Glutamatergic neuron (in vitro differentiated cells): ENCODE measurements around the gene CCDC93. TPM values are rescaled to one million over a fixed set of nuclear protein-coding genes. Genes with fewer than 3 reads are reported as not detected.
"Not testable (repeated sequence)": the region's sequence is repeated elsewhere in the genome, so short reads cannot be mapped to it uniquely, and the experiment has no call there.

Experiments used
- DNase-seq: peaks from one replicate; pipeline ENCODE4 v3.0.0; 2022
- H3K27ac Mint-ChIP-seq: one replicate; pipeline ENCODE4 v1.8.0; 2020; ENCODE audit warnings: mild to moderate bottlenecking, mixed read lengths, inconsistent platforms; ENCODE audit not compliant: unreplicated experiment
- H3K27me3 Mint-ChIP-seq: one replicate; pipeline ENCODE4 v1.8.0; 2020; ENCODE audit warnings: mild to moderate bottlenecking, moderate library complexity, mixed read lengths, inconsistent platforms; ENCODE audit not compliant: unreplicated experiment
- H3K36me3 Mint-ChIP-seq: one replicate; pipeline ENCODE4 v1.8.0; 2020; ENCODE audit warnings: mild to moderate bottlenecking, mixed read lengths, inconsistent platforms; ENCODE audit not compliant: unreplicated experiment
- H3K4me1 Mint-ChIP-seq: one replicate; pipeline ENCODE4 v1.8.0; 2020; ENCODE audit warnings: mild to moderate bottlenecking, low read depth, mixed read lengths, inconsistent platforms; ENCODE audit not compliant: unreplicated experiment
- H3K4me3 Mint-ChIP-seq: one replicate; pipeline ENCODE4 v1.8.0; 2020; ENCODE audit warnings: mild to moderate bottlenecking, mixed read lengths, inconsistent platforms; ENCODE audit not compliant: unreplicated experiment
- H3K9me3 Mint-ChIP-seq: one replicate; pipeline ENCODE4 v1.8.0; 2020; ENCODE audit warnings: mild to moderate bottlenecking, moderate library complexity, mixed read lengths, inconsistent platforms; ENCODE audit not compliant: unreplicated experiment
- total RNA-seq: library from RNA; stranded (reverse); fragmentation: NEBNext Ultra II Directional; extraction: Animal tissue kit (Norgen Biotek cat#: 25700); gene quantifications from one replicate; pipeline ENCODE4 v1.2.1, GENCODE V29; 2021; ENCODE audit not compliant: unreplicated experiment
- TF ChIP-seq, protein P1 (sequence below): fragments of 200-600 bp; sonication (generic); IDR thresholded peaks from one replicate; pipeline ENCODE4 v1.5.0; 2021; ENCODE audit not compliant: partially characterized antibody, unreplicated experiment

The CCDC93 gene
- total RNA-seq, 1 donor from 2014 or later, result 32.6 TPM

DNA sequence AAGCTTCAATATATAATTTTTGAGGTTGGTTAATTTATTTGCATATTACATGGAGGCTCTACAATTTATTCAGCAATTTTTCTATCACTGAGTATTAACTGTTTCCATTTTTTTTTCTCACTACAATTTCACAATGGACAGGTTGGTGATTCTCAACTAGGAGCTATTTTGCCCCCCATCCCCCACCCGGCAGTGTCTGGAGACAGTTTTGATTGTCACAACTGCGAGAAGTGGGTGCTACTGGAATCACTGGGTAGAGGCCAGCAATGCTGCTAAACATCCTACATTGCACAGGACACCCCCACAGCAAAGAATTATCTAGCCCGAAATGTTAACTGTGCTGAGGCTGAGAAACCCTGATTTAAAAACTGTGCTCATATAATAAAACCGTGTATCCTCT lies 82.6 kb downstream of the CCDC93 start:
- Mint-ChIP-seq H3K27ac (no peak overlapping the region), H3K9me3 (no peaks in the 10 kb centered on the region), H3K27me3 (no peaks in the 10 kb centered on the region), H3K36me3 (no peaks in the 10 kb centered on the region), H3K4me1 (peaks cover 5% of the 10 kb centered on the region), H3K4me3 (no peak overlapping the region)
- TF ChIP-seq, protein P1, sequence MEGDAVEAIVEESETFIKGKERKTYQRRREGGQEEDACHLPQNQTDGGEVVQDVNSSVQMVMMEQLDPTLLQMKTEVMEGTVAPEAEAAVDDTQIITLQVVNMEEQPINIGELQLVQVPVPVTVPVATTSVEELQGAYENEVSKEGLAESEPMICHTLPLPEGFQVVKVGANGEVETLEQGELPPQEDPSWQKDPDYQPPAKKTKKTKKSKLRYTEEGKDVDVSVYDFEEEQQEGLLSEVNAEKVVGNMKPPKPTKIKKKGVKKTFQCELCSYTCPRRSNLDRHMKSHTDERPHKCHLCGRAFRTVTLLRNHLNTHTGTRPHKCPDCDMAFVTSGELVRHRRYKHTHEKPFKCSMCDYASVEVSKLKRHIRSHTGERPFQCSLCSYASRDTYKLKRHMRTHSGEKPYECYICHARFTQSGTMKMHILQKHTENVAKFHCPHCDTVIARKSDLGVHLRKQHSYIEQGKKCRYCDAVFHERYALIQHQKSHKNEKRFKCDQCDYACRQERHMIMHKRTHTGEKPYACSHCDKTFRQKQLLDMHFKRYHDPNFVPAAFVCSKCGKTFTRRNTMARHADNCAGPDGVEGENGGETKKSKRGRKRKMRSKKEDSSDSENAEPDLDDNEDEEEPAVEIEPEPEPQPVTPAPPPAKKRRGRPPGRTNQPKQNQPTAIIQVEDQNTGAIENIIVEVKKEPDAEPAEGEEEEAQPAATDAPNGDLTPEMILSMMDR, result no peak
- DNase-seq, result no peak

DNA sequence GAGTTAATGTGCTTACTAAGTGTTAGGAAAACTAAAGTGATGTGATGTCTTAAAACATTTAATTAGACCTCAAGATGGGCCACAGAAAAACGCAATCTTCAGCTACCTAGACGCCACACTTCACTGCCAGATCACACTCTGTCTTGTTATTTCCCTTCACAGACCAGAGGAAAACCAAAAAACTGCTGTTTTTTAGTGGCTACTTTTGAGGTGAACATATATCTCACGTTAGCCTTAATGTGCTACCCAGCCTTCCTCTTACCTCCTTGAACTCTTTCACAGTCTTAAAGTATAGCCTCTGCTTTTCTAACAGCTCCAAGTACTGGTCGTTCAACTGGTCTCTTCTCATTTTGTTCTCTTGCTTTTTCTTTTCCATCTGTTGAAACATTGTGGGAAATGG lies 83.1 kb downstream of the CCDC93 start:
- TF ChIP-seq, protein P1, result no peak
- no peak for DNase-seq
- H3K4me3 Mint-ChIP-seq, result no peak overlapping the region
- peaks cover 3% of the 10 kb centered on the region for H3K4me1 Mint-ChIP-seq
- peaks cover under 1% of the 10 kb centered on the region for H3K27me3 Mint-ChIP-seq
- no peaks in the 10 kb centered on the region for H3K9me3 Mint-ChIP-seq
- H3K27ac Mint-ChIP-seq, result no peak overlapping the region
- no peaks in the 10 kb centered on the region for H3K36me3 Mint-ChIP-seq

DNA sequence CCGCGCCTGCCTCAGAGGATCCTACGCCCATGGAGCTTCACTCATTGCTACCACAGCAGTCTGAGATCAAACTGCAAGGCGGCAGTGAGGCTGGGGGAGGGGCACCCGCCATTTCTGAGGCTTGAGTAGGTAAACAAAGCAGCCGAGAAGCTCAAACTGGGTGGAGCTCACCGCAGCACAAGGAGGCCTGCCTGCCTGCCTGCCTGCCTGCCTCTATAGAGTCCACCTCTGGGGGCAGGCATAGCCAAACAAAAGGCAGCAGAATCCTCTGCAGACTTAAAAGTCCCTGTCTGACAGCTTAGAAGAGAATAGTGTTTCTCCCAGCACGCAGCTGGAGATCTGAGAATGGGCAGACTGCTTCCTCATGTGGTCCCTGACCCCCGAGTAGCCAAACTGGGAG lies 90.4 kb downstream of the CCDC93 start:
- not testable (repeated sequence) for H3K9me3 Mint-ChIP-seq, H3K27me3 Mint-ChIP-seq, H3K4me3 Mint-ChIP-seq, H3K27ac Mint-ChIP-seq, DNase-seq, H3K4me1 Mint-ChIP-seq
- peaks cover 15% of the 10 kb centered on the region for H3K36me3 Mint-ChIP-seq

DNA sequence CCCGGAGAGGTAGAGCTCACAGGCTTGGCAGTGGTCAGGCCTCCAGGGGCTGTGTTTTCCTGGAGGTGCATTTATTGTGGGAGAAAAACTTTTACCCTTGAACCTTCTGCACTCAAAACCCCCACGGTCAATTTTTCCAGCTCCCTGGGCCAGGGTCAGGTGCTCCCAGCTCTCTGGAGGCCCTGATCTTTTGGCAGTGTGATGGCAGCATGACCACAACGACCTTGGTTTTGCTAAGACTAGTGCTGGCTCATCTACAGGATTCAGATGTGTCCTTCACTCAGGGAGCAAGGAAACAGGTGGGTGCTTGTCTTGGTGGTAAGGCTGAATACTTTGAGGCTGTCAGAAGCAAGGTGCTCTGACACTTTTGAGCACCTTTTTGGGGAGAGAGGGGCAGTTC lies 92.3 kb downstream of the CCDC93 start:
- H3K4me3 Mint-ChIP-seq, result no peak overlapping the region
- peaks cover 1% of the 10 kb centered on the region for H3K27me3 Mint-ChIP-seq
- H3K27ac Mint-ChIP-seq, result no peak overlapping the region
- no peak for DNase-seq
- TF ChIP-seq, protein P1, result no peak
- peaks cover 4% of the 10 kb centered on the region for H3K9me3 Mint-ChIP-seq
- H3K36me3 Mint-ChIP-seq, result peaks cover 15% of the 10 kb centered on the region
- H3K4me1 Mint-ChIP-seq, result no peaks in the 10 kb centered on the region

DNA sequence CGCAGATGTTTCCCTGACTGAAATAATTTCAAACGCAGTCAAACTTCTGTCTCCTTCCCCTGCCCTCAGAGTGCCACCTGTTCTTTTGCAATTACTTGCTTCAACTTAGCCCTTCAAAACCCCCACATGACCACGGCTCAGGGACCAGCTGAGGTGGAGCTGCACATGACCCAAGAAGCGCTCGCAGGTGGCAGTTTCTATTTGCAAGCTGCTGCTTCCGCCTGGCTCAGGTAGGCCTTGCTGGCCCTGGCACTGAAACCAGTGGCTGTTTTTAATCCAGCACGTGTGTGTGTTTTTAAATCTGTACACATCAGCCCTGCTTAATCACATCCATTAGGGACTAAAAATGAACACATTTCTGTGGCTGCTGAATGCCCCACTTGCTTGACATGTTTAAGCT lies 95.3 kb downstream of the CCDC93 start:
- H3K4me1 Mint-ChIP-seq, result no peaks in the 10 kb centered on the region
- no peak for DNase-seq

More for the DNA sequence above, 95.3 kb downstream of the CCDC93 start:
- TF ChIP-seq, protein P1, result no peak
- Mint-ChIP-seq H3K9me3 (peaks cover 4% of the 10 kb centered on the region), H3K27me3 (no peaks in the 10 kb centered on the region), H3K4me3 (no peak overlapping the region), H3K36me3 (peaks cover 9% of the 10 kb centered on the region), H3K27ac (no peak overlapping the region)
